SK-N-SH treated with all-trans-retinoic acid at 6 μM for 48 hours (cell line): Measurements from ENCODE around the gene SHCBP1L.

Experiments used
- ATAC-seq: fragments of 200-7000 bp; cut with Tn5 transposase; 3 replicates; pipeline ENCODE4 v1.9.1; 2020; ENCODE audit warnings: mild to moderate bottlenecking, moderate library complexity
- ARNTL ChIP-seq: fragments of 450-650 bp; formaldehyde crosslinking; IDR thresholded peaks from 2 replicates; pipeline ENCODE4 v1.5.0; 2020; ENCODE audit warnings: low read depth, mild to moderate bottlenecking, moderate library complexity, borderline replicate concordance
- BACH2 ChIP-seq: fragments of 250-450 bp; sonication (Bioruptor Pico); IDR thresholded peaks from 2 replicates; pipeline ENCODE4 v1.9.0; 2021; ENCODE audit warnings: mild to moderate bottlenecking, borderline replicate concordance
- CREB5 ChIP-seq: fragments of 250-450 bp; sonication (Bioruptor Pico); IDR thresholded peaks from 2 replicates; pipeline ENCODE4 v1.5.1; 2020; ENCODE audit warnings: low read depth, mild to moderate bottlenecking, moderate library complexity
- CSDC2 ChIP-seq: fragments of 250-450 bp; sonication (Bioruptor Pico); IDR thresholded peaks from 2 replicates; pipeline ENCODE4 v1.5.0; 2020; ENCODE audit warnings: mild to moderate bottlenecking, moderate library complexity
- CSRNP3 ChIP-seq: fragments of 250-450 bp; sonication (Bioruptor Pico); IDR thresholded peaks from 2 replicates; pipeline ENCODE4 v1.5.1; 2021; ENCODE audit warnings: mild to moderate bottlenecking, moderate library complexity
- ESRRG ChIP-seq: fragments of 250-450 bp; sonication (Bioruptor Pico); IDR thresholded peaks from 2 replicates; pipeline ENCODE4 v1.6.1; 2021; ENCODE audit warnings: mild to moderate bottlenecking
- GLIS3 ChIP-seq: fragments of 250-450 bp; sonication (Bioruptor Pico); IDR thresholded peaks from 2 replicates; pipeline ENCODE4 v1.5.0; 2020; ENCODE audit warnings: mild to moderate bottlenecking, moderate library complexity
- ISL1 ChIP-seq: fragments of 250-450 bp; sonication (Bioruptor Pico); IDR thresholded peaks from 2 replicates; pipeline ENCODE4 v2.1.2; 2022; ENCODE audit warnings: mild to moderate bottlenecking, moderate library complexity
- OSR1 ChIP-seq: fragments of 250-450 bp; sonication (Bioruptor Pico); IDR thresholded peaks from 2 replicates; pipeline ENCODE4 v1.8.0; 2022; ENCODE audit warnings: moderate library complexity, mild to moderate bottlenecking, inconsistent platforms
- PATZ1 ChIP-seq: fragments of 250-450 bp; sonication (Bioruptor Pico); IDR thresholded peaks from 2 replicates; pipeline ENCODE4 v1.8.0; 2020; ENCODE audit warnings: mild to moderate bottlenecking, moderate library complexity, borderline replicate concordance
- POU6F1 ChIP-seq: fragments of 250-450 bp; sonication (Bioruptor Pico); IDR thresholded peaks from 2 replicates; pipeline ENCODE4 v1.8.0; 2021; ENCODE audit warnings: low read depth, mild to moderate bottlenecking, moderate library complexity, borderline replicate concordance
- PPARA ChIP-seq: fragments of 250-450 bp; sonication (Bioruptor Pico); IDR thresholded peaks from 2 replicates; pipeline ENCODE4 v1.5.0; 2020; ENCODE audit warnings: mild to moderate bottlenecking, borderline replicate concordance
- RARB ChIP-seq: fragments of 250-450 bp; sonication (Bioruptor Pico); IDR thresholded peaks from 2 replicates; pipeline ENCODE4 v1.8.0; 2021; ENCODE audit warnings: mild to moderate bottlenecking, moderate library complexity
- SNAI2 ChIP-seq: fragments of 250-450 bp; sonication (Bioruptor Pico); IDR thresholded peaks from 2 replicates; pipeline ENCODE4 v1.5.0; 2020; ENCODE audit warnings: mild to moderate bottlenecking, moderate library complexity
- TCF4 ChIP-seq: fragments of 250-450 bp; sonication (Bioruptor Pico); IDR thresholded peaks from 2 replicates; pipeline ENCODE4 v1.8.0; 2021; ENCODE audit warnings: mild to moderate bottlenecking, moderate library complexity, borderline replicate concordance
- TOX ChIP-seq: fragments of 250-450 bp; sonication (Bioruptor Pico); IDR thresholded peaks from 2 replicates; pipeline ENCODE4 v1.8.0; 2021; ENCODE audit warnings: mild to moderate bottlenecking, moderate library complexity, borderline replicate concordance
- TSHZ2 ChIP-seq: fragments of 250-450 bp; sonication (Bioruptor Pico); IDR thresholded peaks from 2 replicates; pipeline ENCODE4 v1.5.0; 2020; ENCODE audit warnings: mild to moderate bottlenecking, moderate library complexity
- ZC3H10 ChIP-seq: fragments of 250-450 bp; sonication (Bioruptor Pico); IDR thresholded peaks from 2 replicates; pipeline ENCODE4 v1.5.1; 2021; ENCODE audit warnings: mild to moderate bottlenecking, moderate library complexity
- ZFP3 ChIP-seq: fragments of 250-450 bp; sonication (Bioruptor Pico); IDR thresholded peaks from 2 replicates; pipeline ENCODE4 v1.5.0; 2020; ENCODE audit warnings: mild to moderate bottlenecking, moderate library complexity
- ZFP30 ChIP-seq: fragments of 450-650 bp; formaldehyde crosslinking; IDR thresholded peaks from 2 replicates; pipeline ENCODE4 v1.5.0; 2022; ENCODE audit warnings: mild to moderate bottlenecking, moderate library complexity
- ZNF565 ChIP-seq: fragments of 450-650 bp; formaldehyde crosslinking; conservative IDR thresholded peaks from 2 replicates; pipeline ENCODE4 v1.5.0; 2020; ENCODE audit warnings: low read depth, mild to moderate bottlenecking, moderate library complexity

SHCBP1L gene

GRCh38 chr1:182930985-182931384 is 22.0 kb downstream of the SHCBP1L start:
- no peak for ATAC-seq
- TF ChIP-seq ZFP3 (CRISPR knock-in tag), result no peak
- TF ChIP-seq TSHZ2, result no peak
- TF ChIP-seq BACH2 (CRISPR knock-in tag), result no peak
- no peak for TF ChIP-seq ZFP30 (CRISPR knock-in tag)
- TF ChIP-seq ZNF565 (CRISPR knock-in tag), result no peak
- no peak for TF ChIP-seq GLIS3 (CRISPR knock-in tag)

- TF ChIP-seq ZC3H10 (CRISPR knock-in tag), result no peak
- TF ChIP-seq SNAI2 (CRISPR knock-in tag), result no peak
- TF ChIP-seq CSRNP3 (CRISPR knock-in tag), result no peak
- no peak for TF ChIP-seq PATZ1
- TF ChIP-seq ZFP30 (CRISPR knock-in tag), result no peak
- no peak for TF ChIP-seq ESRRG (CRISPR knock-in tag)
- no peak for ATAC-seq
Observed at GRCh38 chr1:182927693-182928433, 25.1 kb downstream of the SHCBP1L start.

- TF ChIP-seq CSDC2 (CRISPR knock-in tag) (no peak), ARNTL (CRISPR knock-in tag) (no peak), CREB5 (CRISPR knock-in tag) (no peak), ZNF565 (CRISPR knock-in tag) (no peak), SNAI2 (CRISPR knock-in tag) (no peak), TOX (no peak), POU6F1 (no peak), ZFP30 (CRISPR knock-in tag) (no peak), ISL1 (CRISPR knock-in tag) (no peak), RARB (CRISPR knock-in tag) (no peak), ESRRG (CRISPR knock-in tag) (no peak), TSHZ2 (no peak), BACH2 (CRISPR knock-in tag) (no peak), TCF4 (no peak), OSR1 (CRISPR knock-in tag) (no peak), PPARA (no peak), ZC3H10 (CRISPR knock-in tag) (no peak), CSRNP3 (CRISPR knock-in tag) (no peak)
- TF ChIP-seq, all 23 proteins: peak for 0
- no peak for ATAC-seq
Observed at GRCh38 chr1:182925661-182926060, 27.3 kb downstream of the SHCBP1L start.
